Measurements from ENCODE around the gene METTL25. TPM values are rescaled to one million over a fixed set of nuclear protein-coding genes. Genes with fewer than 3 reads are reported as not detected.

Gene METTL25
- total and polyA plus RNA-seq, 2 experiments from 2014 or later: 7.6 to 14.3 TPM

GRCh38 chr12:82414044-82414443 lies 55.7 kb downstream of the METTL25 start:
- H3K9me2 ChIP-seq (ENCODE audit: insufficient read depth): no peaks in the 10 kb centered on the region
- no peaks in the 10 kb centered on the region for H3K27me3 ChIP-seq (ENCODE audit: insufficient read depth)
- H3F3A ChIP-seq (replicated peaks; ENCODE audit: low read depth): no peaks in the 10 kb centered on the region
- Mint-ChIP-seq H3K9me3 (no peaks in the 10 kb centered on the region), H3K36me3 (ENCODE audit: low read depth) (no peaks in the 10 kb centered on the region), H3K4me1 (no peaks in the 10 kb centered on the region), H3K27ac (no peak overlapping the region), H3K4me3 (no peak overlapping the region), H3K27me3 (ENCODE audit: insufficient read depth, low read depth, poor library complexity) (no peaks in the 10 kb centered on the region)
- ATAC-seq: no peak
- no peak for TF ChIP-seq STAT1 (IDR thresholded peaks at IDR 0.05; ENCODE audit: unreplicated experiment)
- no peak for TF ChIP-seq ZNF331 (CRISPR knock-in tag; IDR thresholded peaks at IDR 0.05; ENCODE audit: low read depth)
- no peak for TF ChIP-seq POLR2AphosphoS5 (IDR thresholded peaks at IDR 0.05; ENCODE audit: low read depth)
- no peak for TF ChIP-seq ETS1 (IDR thresholded peaks at IDR 0.05)
- TF ChIP-seq EZH2phosphoT487 (IDR thresholded peaks at IDR 0.05; ENCODE audit: unreplicated experiment): no peak
- TF ChIP-seq NANOG (IDR thresholded peaks at IDR 0.05; ENCODE audit: borderline replicate concordance): no peak
- TF ChIP-seq JUNB (IDR thresholded peaks at IDR 0.05; ENCODE audit: unreplicated experiment): no peak
- TF ChIP-seq CREB1 (CRISPR knock-in tag; IDR thresholded peaks at IDR 0.05; ENCODE audit: low read depth): no peak
- no peak for TF ChIP-seq ZNF462 (CRISPR knock-in tag; IDR thresholded peaks at IDR 0.05)
- no peak for TF ChIP-seq REST (IDR thresholded peaks at IDR 0.05; ENCODE audit: unreplicated experiment)
- TF ChIP-seq EZH2 (IDR thresholded peaks at IDR 0.05; ENCODE audit: low read depth, unreplicated experiment): no peak
- no peak for TF ChIP-seq ZNF114 (CRISPR knock-in tag; IDR thresholded peaks at IDR 0.05)
- no peak for TF ChIP-seq CTCF (conservative IDR thresholded peaks at IDR 0.05; ENCODE audit: low read depth in 2 of 2)
- no peak overlapping the region for H2AFZ ChIP-seq
- DNase-seq (ENCODE audit: low spot score): no peak
- no peak overlapping the region for H3K4me3 ChIP-seq
- H3K36me3 ChIP-seq (ENCODE audit: insufficient read depth): no peaks in the 10 kb centered on the region
- H3K79me2 ChIP-seq (replicated peaks; ENCODE audit: insufficient read depth): no peaks in the 10 kb centered on the region
- H3K27ac ChIP-seq (ENCODE audit: low read depth): no peak overlapping the region
- H4K20me1 ChIP-seq (replicated peaks; ENCODE audit: insufficient read depth): no peaks in the 10 kb centered on the region
- no peaks in the 10 kb centered on the region for H3K4me1 ChIP-seq (ENCODE audit: insufficient read depth)
- no peak overlapping the region for H3K4me2 ChIP-seq
